Left renal pelvis (tissue), 4 donors: ENCODE data around the gene COL5A2. TPM values are rescaled to one million over a fixed set of nuclear protein-coding genes. Genes with fewer than 3 reads are reported as not detected.

Experiments used
- DNase-seq, 4 donors: peaks; one replicate each; pipeline ENCODE4 v3.0.0-alpha.2; 2013; ENCODE audit warnings: low read depth in 4 of 4, low spot score in 3 of 4
- polyA plus RNA-seq, 4 donors: library from polyadenylated mRNA; unstranded; fragments of 120-200 nt; gene quantifications; one replicate each; pipeline ENCODE4 v1.2.1, GENCODE V29; 2013; ENCODE audit not compliant: insufficient read length in 4 of 4

COL5A2 gene
- polyA plus RNA-seq, 4 donors: 112 to 428 (median 173) TPM

- DNase-seq: no peak
Measured at GRCh38 chr2:189111063-189111715, 68.4 kb downstream of the COL5A2 start.

GRCh38 chr2:189109921-189110397 lies 69.6 kb downstream of the COL5A2 start:
- DNase-seq: no peak

- DNase-seq: no peak
Measured at GRCh38 chr2:189104934-189105333, 74.6 kb downstream of the COL5A2 start.

- no peak for DNase-seq
Measured at GRCh38 chr2:189102735-189103134, 76.8 kb downstream of the COL5A2 start.

- no peak for DNase-seq
Measured at GRCh38 chr2:189097934-189098333, 81.6 kb downstream of the COL5A2 start.

GRCh38 chr2:189096769-189097447 lies 82.7 kb downstream of the COL5A2 start:
- no peak for DNase-seq

- DNase-seq: no peak
Measured at GRCh38 chr2:189095101-189095500, 84.5 kb downstream of the COL5A2 start.

- DNase-seq: no peak
Measured at GRCh38 chr2:189092936-189093335, 86.6 kb downstream of the COL5A2 start.

GRCh38 chr2:189091253-189091652 lies 88.3 kb downstream of the COL5A2 start:
- no peak for DNase-seq

- DNase-seq: no peak
Measured at GRCh38 chr2:189088591-189089205, 90.9 kb downstream of the COL5A2 start.

- DNase-seq: peak in 1 of 4 donors; percentile 24
Measured at GRCh38 chr2:189086710-189087109, 92.9 kb downstream of the COL5A2 start.

- no peak for DNase-seq
Measured at GRCh38 chr2:189086250-189086649, 93.3 kb downstream of the COL5A2 start.

- no peak for DNase-seq
Measured at GRCh38 chr2:189083606-189084005, 96.0 kb downstream of the COL5A2 start.

GRCh38 chr2:189083106-189083505 lies 96.5 kb downstream of the COL5A2 start:
- DNase-seq: no peak

- peak in 2 of 4 donors; percentile 18 for DNase-seq
Measured at GRCh38 chr2:189082376-189082975, 97.1 kb downstream of the COL5A2 start.

GRCh38 chr2:189076572-189076971 lies 103.0 kb downstream of the COL5A2 start:
- DNase-seq: no peak

GRCh38 chr2:189076120-189076519 lies 103.4 kb downstream of the COL5A2 start:
- no peak for DNase-seq

- DNase-seq: no peak
Measured at GRCh38 chr2:189074506-189074905, 105.1 kb downstream of the COL5A2 start.

- no peak for DNase-seq
Measured at GRCh38 chr2:189072036-189072435, 107.5 kb downstream of the COL5A2 start.

- no peak for DNase-seq
Measured at GRCh38 chr2:189069855-189070619, 109.5 kb downstream of the COL5A2 start.

- DNase-seq: no peak
Measured at GRCh38 chr2:189066037-189066436, 113.5 kb downstream of the COL5A2 start.
